Nephron progenitor cell (in vitro differentiated cells): Measurements from ENCODE around the gene CSNK1A1L.

Experiments used
- DNase-seq: peaks from one replicate; pipeline ENCODE4 v3.0.0; 2021
- H3K27ac Mint-ChIP-seq: 2 replicates; pipeline ENCODE4 v1.8.0; 2021; ENCODE audit warnings: mild to moderate bottlenecking, moderate library complexity, mixed read lengths
- H3K27me3 Mint-ChIP-seq: 2 replicates; pipeline ENCODE4 v1.8.0; 2021; ENCODE audit warnings: mild to moderate bottlenecking, low read depth, mixed read lengths; ENCODE audit not compliant: poor library complexity
- H3K36me3 Mint-ChIP-seq: 2 replicates; pipeline ENCODE4 v1.8.0; 2021; ENCODE audit warnings: low read depth, mixed read lengths
- H3K4me1 Mint-ChIP-seq: 2 replicates; pipeline ENCODE4 v1.8.0; 2021; ENCODE audit warnings: mixed read lengths
- H3K4me3 Mint-ChIP-seq: 2 replicates; pipeline ENCODE4 v1.8.0; 2021; ENCODE audit warnings: mild to moderate bottlenecking, moderate library complexity, mixed read lengths
- H3K9me3 Mint-ChIP-seq: 2 replicates; pipeline ENCODE4 v1.8.0; 2021; ENCODE audit warnings: mild to moderate bottlenecking, moderate library complexity, mixed read lengths
- TF ChIP-seq, protein P1 (sequence below): fragments of 200-600 bp; sonication (generic); IDR thresholded peaks from 2 replicates; pipeline ENCODE4 v1.5.0; 2021; ENCODE audit warnings: antibody characterized with exemption

The CSNK1A1L gene

DNA sequence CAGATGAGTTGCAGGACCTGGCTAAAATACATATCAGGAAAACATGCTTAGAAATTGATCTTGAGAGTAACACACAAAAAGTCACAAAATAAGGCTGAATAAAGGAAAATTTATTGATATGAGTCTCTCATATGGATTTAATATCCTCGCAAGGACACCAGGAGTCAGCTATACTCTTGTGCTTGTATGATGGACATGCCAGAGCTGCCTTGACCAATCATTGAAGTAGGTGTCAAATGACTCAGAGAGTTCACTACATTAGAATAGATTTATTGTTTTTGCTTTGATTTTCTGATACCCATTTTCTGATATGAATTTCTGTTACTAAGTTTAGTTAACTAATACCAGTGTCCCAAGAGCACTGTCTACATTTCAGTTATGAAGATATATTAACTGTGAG lies 37.4 kb upstream of the CSNK1A1L start:
- H3K27me3 Mint-ChIP-seq = peaks cover 2% of the 10 kb centered on the region
- no peaks in the 10 kb centered on the region for H3K36me3 Mint-ChIP-seq
- no peak overlapping the region for H3K4me3 Mint-ChIP-seq
- TF ChIP-seq, protein P1, sequence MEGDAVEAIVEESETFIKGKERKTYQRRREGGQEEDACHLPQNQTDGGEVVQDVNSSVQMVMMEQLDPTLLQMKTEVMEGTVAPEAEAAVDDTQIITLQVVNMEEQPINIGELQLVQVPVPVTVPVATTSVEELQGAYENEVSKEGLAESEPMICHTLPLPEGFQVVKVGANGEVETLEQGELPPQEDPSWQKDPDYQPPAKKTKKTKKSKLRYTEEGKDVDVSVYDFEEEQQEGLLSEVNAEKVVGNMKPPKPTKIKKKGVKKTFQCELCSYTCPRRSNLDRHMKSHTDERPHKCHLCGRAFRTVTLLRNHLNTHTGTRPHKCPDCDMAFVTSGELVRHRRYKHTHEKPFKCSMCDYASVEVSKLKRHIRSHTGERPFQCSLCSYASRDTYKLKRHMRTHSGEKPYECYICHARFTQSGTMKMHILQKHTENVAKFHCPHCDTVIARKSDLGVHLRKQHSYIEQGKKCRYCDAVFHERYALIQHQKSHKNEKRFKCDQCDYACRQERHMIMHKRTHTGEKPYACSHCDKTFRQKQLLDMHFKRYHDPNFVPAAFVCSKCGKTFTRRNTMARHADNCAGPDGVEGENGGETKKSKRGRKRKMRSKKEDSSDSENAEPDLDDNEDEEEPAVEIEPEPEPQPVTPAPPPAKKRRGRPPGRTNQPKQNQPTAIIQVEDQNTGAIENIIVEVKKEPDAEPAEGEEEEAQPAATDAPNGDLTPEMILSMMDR = no peak
- H3K4me1 Mint-ChIP-seq = no peaks in the 10 kb centered on the region
- no peak overlapping the region for H3K27ac Mint-ChIP-seq
- no peak for DNase-seq
- H3K9me3 Mint-ChIP-seq = peaks cover 4% of the 10 kb centered on the region

DNA sequence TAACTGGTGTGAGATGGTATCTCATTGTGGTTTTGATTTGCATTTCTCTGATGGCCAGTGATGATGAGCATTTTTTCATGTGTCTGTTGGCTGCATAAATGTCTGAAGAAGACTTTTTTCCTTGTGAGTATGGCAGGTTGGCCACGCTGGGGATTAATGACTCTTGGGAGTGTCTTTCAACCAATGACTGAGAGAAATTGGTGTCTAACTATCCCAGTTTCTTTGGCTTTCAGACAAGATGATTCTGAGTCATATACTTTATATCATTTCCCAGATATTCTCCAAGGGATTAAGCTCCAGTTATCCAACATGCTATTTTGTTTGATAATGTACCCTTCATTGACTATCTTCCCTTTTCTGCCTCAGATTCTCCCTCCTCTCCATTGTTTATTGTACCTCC lies 35.5 kb upstream of the CSNK1A1L start:
- Mint-ChIP-seq H3K4me1 (no peaks in the 10 kb centered on the region), H3K4me3 (no peak overlapping the region)

DNA sequence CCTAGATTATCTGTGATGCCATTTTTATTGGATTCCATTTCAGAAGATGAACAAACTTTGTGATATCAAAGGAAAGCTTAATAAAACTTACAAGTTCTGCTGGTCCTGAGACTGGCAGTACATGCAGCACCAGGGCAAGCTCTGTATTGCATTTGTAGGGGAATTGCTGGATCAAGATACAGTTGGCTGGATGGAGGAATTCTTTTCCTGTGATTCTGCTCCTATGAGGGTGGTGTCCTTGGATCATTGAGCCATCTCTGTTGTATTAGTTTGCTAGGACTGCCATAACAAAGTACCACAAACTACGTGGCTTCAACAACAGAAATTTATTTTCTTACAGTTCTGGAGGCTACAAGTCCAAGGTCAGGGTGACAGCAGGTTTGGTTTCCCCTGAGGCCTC lies 33.9 kb upstream of the CSNK1A1L start:
- no peak overlapping the region for H3K4me3 Mint-ChIP-seq
- H3K27ac Mint-ChIP-seq = no peak overlapping the region

More for the DNA sequence above, 35.5 kb upstream of the CSNK1A1L start:
- DNase-seq = no peak
- peaks cover 4% of the 10 kb centered on the region for H3K9me3 Mint-ChIP-seq
- no peak overlapping the region for H3K27ac Mint-ChIP-seq
- H3K36me3 Mint-ChIP-seq = no peaks in the 10 kb centered on the region
- no peaks in the 10 kb centered on the region for H3K27me3 Mint-ChIP-seq
- TF ChIP-seq, protein P1 = no peak

DNA sequence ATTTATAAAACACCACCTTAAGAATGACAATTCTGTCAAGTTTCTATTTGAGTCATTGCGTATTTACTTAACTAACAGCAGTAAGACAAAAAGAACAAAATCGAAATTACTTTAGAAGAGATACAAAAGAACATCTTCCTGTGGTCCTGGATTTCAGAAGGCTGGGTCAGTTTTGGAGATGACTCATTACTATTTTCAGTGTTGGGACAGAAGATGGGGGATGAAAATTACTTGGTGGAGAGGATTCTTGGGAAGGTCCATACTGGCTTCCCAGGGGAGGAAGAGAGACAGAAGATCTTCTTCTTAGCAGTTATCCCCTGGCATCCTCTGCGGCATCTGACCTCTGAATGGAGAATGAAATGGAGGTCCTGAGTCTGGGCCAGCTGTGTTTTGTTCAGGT lies 33.5 kb upstream of the CSNK1A1L start:
- H3K36me3 Mint-ChIP-seq = no peaks in the 10 kb centered on the region
- H3K9me3 Mint-ChIP-seq = peaks cover 4% of the 10 kb centered on the region
- DNase-seq = no peak
- TF ChIP-seq, protein P1 = no peak
- H3K27me3 Mint-ChIP-seq = no peaks in the 10 kb centered on the region
- H3K4me3 Mint-ChIP-seq = no peak overlapping the region
- no peak overlapping the region for H3K27ac Mint-ChIP-seq
- peaks cover 17% of the 10 kb centered on the region for H3K4me1 Mint-ChIP-seq

More for the DNA sequence above, 33.9 kb upstream of the CSNK1A1L start:
- Mint-ChIP-seq H3K36me3 (no peaks in the 10 kb centered on the region), H3K4me1 (peaks cover 13% of the 10 kb centered on the region), H3K9me3 (peaks cover 4% of the 10 kb centered on the region), H3K27me3 (no peaks in the 10 kb centered on the region)
- no peak for DNase-seq
- TF ChIP-seq, protein P1 = no peak

DNA sequence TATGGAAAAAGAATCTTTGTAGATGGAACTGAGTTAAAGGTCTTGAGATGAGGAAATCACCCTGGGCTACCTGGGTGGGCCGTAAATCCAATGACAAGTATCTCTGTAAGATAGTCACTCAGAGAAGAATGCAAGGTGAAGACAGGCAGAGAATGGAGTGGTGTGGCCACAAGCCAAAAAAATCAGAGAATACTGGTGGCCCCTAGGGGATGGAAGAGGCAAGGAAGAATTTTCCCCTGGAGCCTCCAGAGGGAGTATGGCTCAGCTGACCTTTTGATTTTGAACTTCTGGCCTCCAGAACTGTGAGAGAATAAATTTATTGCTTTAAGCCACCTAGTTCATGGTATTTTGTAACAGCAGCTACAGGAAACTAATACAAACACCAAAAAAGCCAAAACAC lies 32.7 kb upstream of the CSNK1A1L start:
- TF ChIP-seq, protein P1 = no peak
- peaks cover 23% of the 10 kb centered on the region for H3K4me1 Mint-ChIP-seq
- H3K36me3 Mint-ChIP-seq = no peaks in the 10 kb centered on the region
- H3K4me3 Mint-ChIP-seq = no peak overlapping the region
- no peaks in the 10 kb centered on the region for H3K27me3 Mint-ChIP-seq
- peaks cover 4% of the 10 kb centered on the region for H3K9me3 Mint-ChIP-seq
- DNase-seq = peak; percentile 2
- no peak overlapping the region for H3K27ac Mint-ChIP-seq

DNA sequence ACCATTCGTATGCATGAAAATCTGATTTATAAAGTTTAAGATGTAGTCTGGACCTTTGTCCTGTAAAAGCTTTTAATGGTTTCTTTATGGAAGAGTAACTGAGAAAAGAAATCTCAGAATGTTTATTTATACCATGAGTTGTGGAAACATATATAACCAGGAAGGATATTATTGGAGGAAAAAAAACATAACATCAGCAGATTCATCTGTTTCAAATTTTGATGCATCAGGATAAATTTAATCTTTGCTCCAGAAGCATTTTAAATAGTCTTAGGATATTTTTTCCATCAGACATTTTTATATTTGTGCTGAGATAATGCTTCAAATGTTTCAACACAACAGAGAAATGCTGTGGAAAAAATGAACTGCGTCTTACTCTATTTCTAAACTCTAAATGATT lies 31.2 kb upstream of the CSNK1A1L start:
- Mint-ChIP-seq H3K36me3 (no peaks in the 10 kb centered on the region), H3K27ac (no peak overlapping the region), H3K9me3 (peaks cover 4% of the 10 kb centered on the region), H3K4me1 (peaks cover 23% of the 10 kb centered on the region), H3K27me3 (no peaks in the 10 kb centered on the region), H3K4me3 (no peak overlapping the region)
- no peak for DNase-seq
- TF ChIP-seq, protein P1 = no peak
